Kidney (tissue), 14 donors: ENCODE measurements around the gene OGDH. TPM values are rescaled to one million over a fixed set of nuclear protein-coding genes. Genes with fewer than 3 reads are reported as not detected.
"Not testable (repeated sequence)": the region's sequence is repeated elsewhere in the genome, so short reads cannot be mapped to it uniquely, and the experiment has no call there.

ENCODE experiments used
- DNase-seq, 5 donors: peaks; one replicate each; pipeline ENCODE4 v3.0.0-alpha.2; 2013 to 2020
- FAIRE-seq: peaks from 2 replicates; lab custom pipeline; 2012; peaks lifted over from hg19 to GRCh38; lab: Jason Lieb, UNC
- H3K27ac ChIP-seq, 2 donors: one replicate each; pipeline ENCODE4 v1.7.0; 2013; ENCODE audit warnings: low read depth in 2 of 2, low read length in 2 of 2, inconsistent platforms in 1 of 2
- H3K27me3 ChIP-seq: one replicate; pipeline ENCODE4 v1.7.1; 2013; ENCODE audit warnings: low read length, inconsistent platforms; ENCODE audit not compliant: control insufficient read depth, insufficient read depth
- H3K36me3 ChIP-seq, 3 donors: one replicate each; pipeline versions ENCODE4 v1.7.0 to v1.7.1; 2013; ENCODE audit warnings: low read length in 3 of 3, control low read depth in 1 of 3, inconsistent platforms in 1 of 3; ENCODE audit not compliant: insufficient read depth in 3 of 3, control insufficient read depth in 2 of 3
- H3K4me1 ChIP-seq, 3 donors: one replicate each; pipeline versions ENCODE4 v1.7.0 to v1.7.1; 2013; ENCODE audit warnings: low read length in 3 of 3, inconsistent platforms in 1 of 3, low read depth in 1 of 3; ENCODE audit not compliant: control insufficient read depth in 2 of 3, insufficient read depth in 2 of 3
- H3K4me3 ChIP-seq, 3 donors: one replicate each; pipeline versions ENCODE4 v1.7.0 to v1.8.1; 2013; ENCODE audit warnings: low read length in 3 of 3, control low read depth in 1 of 3, inconsistent platforms in 1 of 3
- H3K9ac ChIP-seq, 3 donors: one replicate each; pipeline versions ENCODE4 v1.7.0 to v1.7.1; 2013; ENCODE audit warnings: low read length in 3 of 3, control low read depth in 1 of 3, inconsistent platforms in 1 of 3
- H3K9me3 ChIP-seq, 3 donors: one replicate each; pipeline versions ENCODE4 v1.7.0 to v1.7.1; 2013; ENCODE audit warnings: low read length in 3 of 3, control low read depth in 1 of 3, inconsistent platforms in 1 of 3; ENCODE audit not compliant: control insufficient read depth in 2 of 3, insufficient read depth in 1 of 3
- intact Hi-C: fragments of 100-400 bp; cut with DNase I; formaldehyde crosslinking; loops from one replicate; pipeline ENCODE4 v1.11.1; 2022
- polyA plus RNA-seq: library from polyadenylated mRNA; stranded (reverse); fragments of 350-450 nt; fragmentation: Illumina TruSeq; extraction: RNeasy Lipid Tissue Mini Kit (QIAGEN cat#74804); gene quantifications from one replicate; pipeline ENCODE4 v1.2.3, GENCODE V29; 2014; ENCODE audit warnings: low read depth, low replicate concordance; ENCODE audit not compliant: insufficient read depth
- total RNA-seq: library from RNA; stranded (reverse); fragmentation: NEBNext Ultra II Directional; extraction: Animal tissue kit (Norgen Biotek cat#: 25700); gene quantifications from one replicate; pipeline ENCODE4 v1.2.1, GENCODE V29; 2021
- TF ChIP-seq, protein P1 (sequence below): IDR thresholded peaks from 3 replicates; pipeline ENCODE4 v1.5.1; 2012; ENCODE audit warnings: mild to moderate bottlenecking, moderate library complexity, borderline replicate concordance; ENCODE audit not compliant: insufficient read depth; ENCODE audit errors: extremely low read depth
- donor health status: control.
- donor health status: control.
- donor health status: control.
- donor health status: control.
- donor health status: control.
- donor health status: DM: yes; HTN: yes; CAD: no.
- donor health status: Normal renal cell carcinoma (clear cell type).

The OGDH gene
- total and polyA plus RNA-seq, 2 donors from 2014 or later: 108 to 132 TPM

DNA sequence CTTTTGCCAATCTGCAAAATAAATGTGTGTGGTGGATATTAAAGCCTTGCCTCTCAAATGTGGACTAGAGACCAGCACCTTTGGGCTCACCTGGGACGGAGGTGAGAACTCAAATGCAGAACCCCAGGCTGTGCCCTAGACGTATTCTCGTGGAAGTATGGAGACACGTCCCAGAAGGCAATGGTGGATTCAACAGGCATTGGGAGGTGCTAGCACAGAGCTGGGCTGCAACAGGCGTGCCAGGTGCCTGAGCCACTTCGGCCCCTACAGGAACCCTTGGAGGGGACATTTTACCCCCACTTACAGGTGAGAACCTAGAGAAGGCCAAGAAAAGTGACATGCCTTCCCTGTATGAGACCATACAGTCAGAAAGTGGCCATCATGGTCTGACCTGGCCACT is 44.9 kb upstream of the OGDH start:
- H3K4me3 ChIP-seq: no peak overlapping the region
- FAIRE-seq: no peak
- H3K27me3 ChIP-seq: no peaks in the 10 kb centered on the region
- intact Hi-C loops: no loop called here
- TF ChIP-seq, protein P1, sequence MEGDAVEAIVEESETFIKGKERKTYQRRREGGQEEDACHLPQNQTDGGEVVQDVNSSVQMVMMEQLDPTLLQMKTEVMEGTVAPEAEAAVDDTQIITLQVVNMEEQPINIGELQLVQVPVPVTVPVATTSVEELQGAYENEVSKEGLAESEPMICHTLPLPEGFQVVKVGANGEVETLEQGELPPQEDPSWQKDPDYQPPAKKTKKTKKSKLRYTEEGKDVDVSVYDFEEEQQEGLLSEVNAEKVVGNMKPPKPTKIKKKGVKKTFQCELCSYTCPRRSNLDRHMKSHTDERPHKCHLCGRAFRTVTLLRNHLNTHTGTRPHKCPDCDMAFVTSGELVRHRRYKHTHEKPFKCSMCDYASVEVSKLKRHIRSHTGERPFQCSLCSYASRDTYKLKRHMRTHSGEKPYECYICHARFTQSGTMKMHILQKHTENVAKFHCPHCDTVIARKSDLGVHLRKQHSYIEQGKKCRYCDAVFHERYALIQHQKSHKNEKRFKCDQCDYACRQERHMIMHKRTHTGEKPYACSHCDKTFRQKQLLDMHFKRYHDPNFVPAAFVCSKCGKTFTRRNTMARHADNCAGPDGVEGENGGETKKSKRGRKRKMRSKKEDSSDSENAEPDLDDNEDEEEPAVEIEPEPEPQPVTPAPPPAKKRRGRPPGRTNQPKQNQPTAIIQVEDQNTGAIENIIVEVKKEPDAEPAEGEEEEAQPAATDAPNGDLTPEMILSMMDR: no peak
- no peaks in the 10 kb centered on the region for H3K9me3 ChIP-seq
- peaks cover 0 to 7% (median 0%) of the 10 kb centered on the region in 3 donors for H3K4me1 ChIP-seq
- no peak overlapping the region for H3K9ac ChIP-seq
- H3K36me3 ChIP-seq: peaks cover 2 to 13% (median 11%) of the 10 kb centered on the region in 3 donors
- no peak overlapping the region for H3K27ac ChIP-seq
- DNase-seq: no peak

DNA sequence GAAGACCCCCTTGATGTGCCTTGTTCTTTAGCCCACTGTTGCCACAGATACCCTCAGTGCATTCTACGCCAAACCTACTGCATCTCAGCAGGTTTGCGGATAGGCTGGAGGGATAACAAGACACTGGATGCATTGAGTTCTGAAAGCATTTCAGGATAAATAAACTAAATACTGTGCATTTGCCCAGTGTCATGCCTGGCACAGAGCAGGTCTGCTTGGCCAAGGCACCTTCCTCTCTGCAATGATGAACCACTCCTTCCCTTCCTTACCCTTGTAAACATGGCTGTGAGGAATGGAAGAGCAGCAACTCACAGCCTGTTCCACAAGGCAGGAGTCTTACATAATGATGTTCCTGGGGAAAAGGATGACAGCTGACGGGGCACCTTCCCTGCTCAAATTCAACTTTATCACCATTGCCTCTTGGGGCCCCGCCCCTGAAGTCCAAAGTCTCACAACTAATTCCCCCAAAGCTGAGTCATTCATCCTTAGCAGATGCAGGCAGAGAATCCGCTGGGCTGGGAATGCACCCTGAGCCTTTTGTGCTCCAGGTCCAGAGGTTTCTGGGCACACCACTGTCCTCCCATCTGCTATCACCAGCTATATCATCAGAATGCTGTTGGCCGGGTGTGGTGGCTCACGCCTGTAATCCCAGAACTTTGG is 44.3 kb upstream of the OGDH start:
- TF ChIP-seq, protein P1: no peak
- FAIRE-seq (no peak), DNase-seq (peak in 1 of 5 donors; percentile 39)
- no peaks in the 10 kb centered on the region for H3K27me3 ChIP-seq
- no peak overlapping the region for H3K9ac ChIP-seq
- H3K36me3 ChIP-seq: peaks cover 2 to 17% (median 13%) of the 10 kb centered on the region in 3 donors
- H3K4me3 ChIP-seq: no peak overlapping the region
- H3K27ac ChIP-seq: no peak overlapping the region
- H3K4me1 ChIP-seq: peaks cover 0 to 7% (median 0%) of the 10 kb centered on the region in 3 donors
- H3K9me3 ChIP-seq: no peaks in the 10 kb centered on the region
- intact Hi-C loops: no loop called here

DNA sequence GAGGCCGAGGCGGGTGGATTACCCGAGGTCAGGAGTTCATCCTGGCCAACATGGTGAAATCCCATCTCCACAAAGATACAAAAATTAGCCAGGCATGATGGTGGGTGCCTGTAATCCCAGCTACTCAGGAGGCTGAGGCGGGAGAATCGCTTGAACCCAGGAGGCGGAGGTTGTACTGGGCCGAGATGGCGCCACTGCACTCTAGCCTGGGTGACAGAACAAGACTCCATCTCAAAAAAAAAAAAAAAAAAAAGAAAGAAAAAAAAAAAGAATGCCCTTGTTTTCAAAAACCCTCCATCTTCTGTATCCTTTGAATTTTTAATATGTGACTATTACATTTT is 43.8 kb upstream of the OGDH start:
- FAIRE-seq, DNase-seq, H3K27me3 ChIP-seq, H3K9me3 ChIP-seq, H3K9ac ChIP-seq, intact Hi-C loops, H3K4me3 ChIP-seq, H3K27ac ChIP-seq, H3K4me1 ChIP-seq: not testable (repeated sequence)
- H3K36me3 ChIP-seq: peaks cover 2 to 22% (median 17%) of the 10 kb centered on the region in 3 donors

DNA sequence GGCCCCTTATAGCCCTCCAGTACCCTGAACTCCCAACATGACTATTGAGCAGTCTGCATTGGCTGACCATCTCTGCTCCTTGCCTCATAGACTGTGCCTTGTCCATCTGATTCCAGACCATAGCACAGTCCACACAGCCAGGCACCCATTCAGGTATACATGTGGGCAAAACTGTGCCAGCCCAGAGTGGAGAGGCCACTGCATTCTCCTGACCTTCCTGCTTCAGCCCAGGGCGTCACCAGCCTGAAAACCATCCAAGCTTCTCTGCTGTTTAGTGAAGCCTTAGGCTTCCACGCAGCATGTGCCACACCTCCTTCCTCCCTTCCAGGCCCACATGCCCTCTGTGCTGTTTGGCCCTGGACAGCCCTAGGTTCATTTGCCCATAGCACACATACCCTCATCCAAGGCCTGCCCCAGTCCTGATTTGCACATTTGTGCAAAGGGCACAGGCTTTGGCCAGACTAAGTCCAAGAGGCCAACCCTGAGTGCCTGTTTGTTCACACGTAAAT is 43.2 kb upstream of the OGDH start:
- TF ChIP-seq, protein P1: no peak
- FAIRE-seq (no peak), DNase-seq (no peak)
- H3K36me3 ChIP-seq: peaks cover 4 to 29% (median 23%) of the 10 kb centered on the region in 3 donors
- no peaks in the 10 kb centered on the region for H3K9me3 ChIP-seq
- no peak overlapping the region for H3K27ac ChIP-seq
- intact Hi-C loops: no loop called here
- no peak overlapping the region for H3K9ac ChIP-seq
- no peaks in the 10 kb centered on the region for H3K27me3 ChIP-seq
- no peak overlapping the region for H3K4me3 ChIP-seq
- peaks cover 0 to 8% (median 0%) of the 10 kb centered on the region in 3 donors for H3K4me1 ChIP-seq
